Panc1 (cell line): ENCODE data around the gene ACADSB. TPM values are rescaled to one million over a fixed set of nuclear protein-coding genes. Genes with fewer than 3 reads are reported as not detected.

Source experiments
- ATAC-seq: fragments of 200-7000 bp; cut with Tn5 transposase; 2 replicates; pipeline ENCODE4 v1.9.1; 2020; ENCODE audit warnings: mild to moderate bottlenecking, moderate library complexity
- BruUV-seq: library from RNA; stranded (reverse); fragments of 400-500 nt; replicated peaks from 2 replicates; lab custom pipeline; 2021; lab: Mats Ljungman, UMichigan
- CTCF ChIA-PET: fragments of 300-600 bp; sonication (Branson Sonifier 250); formaldehyde crosslinking; loops from one replicate; lab custom pipeline; 2022; ENCODE audit warnings: antibody characterized with exemption; lab: Charles Lee
- POLR2A ChIA-PET: fragments of 300-600 bp; sonication (Branson Sonifier 250); formaldehyde crosslinking; loops from one replicate; lab custom pipeline; 2022; ENCODE audit warnings: antibody characterized with exemption; lab: Charles Lee
- DNase-seq: peaks from one replicate; pipeline ENCODE4 v3.0.0-alpha.2; 2010; ENCODE audit warnings: low read depth, low spot score
- H3K27ac ChIP-seq: 2 replicates; pipeline ENCODE4 v1.5.1; 2011; ENCODE audit warnings: mild to moderate bottlenecking, low read length, inconsistent platforms
- H3K27me3 ChIP-seq: fragments of 200-500 bp; sonication (Bioruptor generic); 2 replicates; pipeline ENCODE4 v1.6.0; 2014; ENCODE audit warnings: low read length, inconsistent platforms; ENCODE audit not compliant: control insufficient read depth, insufficient read depth
- H3K36me3 ChIP-seq: fragments of 200-500 bp; sonication (Bioruptor generic); 2 replicates; pipeline ENCODE4 v1.5.1; 2014; ENCODE audit warnings: inconsistent platforms, mild to moderate bottlenecking, low read length, moderate library complexity; ENCODE audit not compliant: control insufficient read depth, insufficient read depth
- H3K4me1 ChIP-seq: 2 replicates; pipeline ENCODE4 v1.5.1; 2011; ENCODE audit warnings: inconsistent platforms, mild to moderate bottlenecking, low read length, moderate library complexity; ENCODE audit not compliant: control insufficient read depth, insufficient read depth
- H3K4me3 ChIP-seq, 2 experiments: 2 replicates each; pipeline ENCODE4 v1.5.1; 2011 to 2012; ENCODE audit warnings: low read depth in 2 of 2, low read length in 2 of 2, mild to moderate bottlenecking in 2 of 2, inconsistent platforms in 1 of 2, moderate library complexity in 1 of 2
- H3K9me3 ChIP-seq: fragments of 200-500 bp; sonication (Bioruptor generic); 2 replicates; pipeline ENCODE4 v1.5.1; 2014; ENCODE audit warnings: low read depth, mild to moderate bottlenecking, inconsistent platforms, low read length, moderate library complexity; ENCODE audit not compliant: control insufficient read depth, insufficient read depth
- CTCF ChIP-seq: fragments of 450-650 bp; IDR thresholded peaks from 2 replicates; pipeline ENCODE4 v1.5.1; 2017; ENCODE audit warnings: mild to moderate bottlenecking
- POLR2AphosphoS5 ChIP-seq: IDR thresholded peaks from 2 replicates; pipeline ENCODE4 v1.6.1; 2012; ENCODE audit warnings: mild to moderate bottlenecking, low read depth, low read length, moderate library complexity
- REST ChIP-seq, 2 experiments: IDR thresholded peaks; 2 replicates each; pipeline ENCODE4 v1.6.1; 2011 to 2012; ENCODE audit warnings: low read depth in 2 of 2, control low read depth in 1 of 2, low read length in 1 of 2, mild to moderate bottlenecking in 1 of 2, moderate library complexity in 1 of 2; ENCODE audit not compliant: insufficient read depth in 1 of 2
- SIN3A ChIP-seq: IDR thresholded peaks from 2 replicates; pipeline ENCODE4 v1.6.1; 2012; ENCODE audit warnings: low read depth, mild to moderate bottlenecking, low read length, moderate library complexity, borderline replicate concordance; ENCODE audit not compliant: insufficient read depth
- TCF7L2 ChIP-seq: IDR thresholded peaks from 2 replicates; pipeline ENCODE4 v1.6.1; 2011; ENCODE audit warnings: mild to moderate bottlenecking, low read depth, low read length, inconsistent platforms
- in situ Hi-C: cut with HindIII; loops from 2 replicates; pipeline ENCODE4 v1.10.0; 2016; ENCODE audit warnings: low sequenced_read_pairs, low pct_unique_long_range_greater_than_20kb
- intact Hi-C: fragments of 100-400 bp; cut with micrococcal nuclease; formaldehyde crosslinking; loops from one replicate; pipeline ENCODE4 v1.10.0; 2022; ENCODE audit not compliant: unreplicated experiment
- total RNA-seq: library from RNA; stranded (reverse); gene quantifications from one replicate; pipeline ENCODE4 v1.2.1, GENCODE V29; 2021; ENCODE audit not compliant: unreplicated experiment

ACADSB gene
- total RNA-seq, 1 experiment from 2014 or later: 19.2 TPM

- ATAC-seq (no peak), DNase-seq (no peak)
- Histone ChIP-seq H3K4me3 (no peak overlapping the region), H3K36me3 (no peaks in the 10 kb centered on the region), H3K4me1 (no peaks in the 10 kb centered on the region), H3K9me3 (no peaks in the 10 kb centered on the region), H3K27ac (no peak overlapping the region), H3K27me3 (no peaks in the 10 kb centered on the region; the same call in 1 of the 2 replicates)
- POLR2A ChIA-PET: no interaction called here
- in situ Hi-C loops: no loop called here
- BruUV-seq: no TSS peak
- TF ChIP-seq SIN3A (no peak), CTCF (no peak), TCF7L2 (no peak), REST (IDR thresholded peaks at IDR 0.05; ENCODE audit: insufficient read depth in 1 of 2, low read depth in 2 of 2, low read length in 1 of 2) (no peak), POLR2AphosphoS5 (no peak)
- CTCF ChIA-PET: no interaction called here
- intact Hi-C loops: no loop called here
These were observed 77.5 kb downstream of the ACADSB start for GRCh38 chr10:123086281-123086680.

- no peak for TF ChIP-seq POLR2AphosphoS5
- no peak for TF ChIP-seq TCF7L2
- TF ChIP-seq CTCF: no peak
- TF ChIP-seq REST (IDR thresholded peaks at IDR 0.05; ENCODE audit: insufficient read depth in 1 of 2, low read depth in 2 of 2, low read length in 1 of 2): no peak
- TF ChIP-seq SIN3A: no peak
- ChIA-PET CTCF (no interaction called here), POLR2A (no interaction called here)
- no TSS peak for BruUV-seq
- in situ Hi-C loops: no loop called here
- intact Hi-C loops: no loop called here
- no peaks in the 10 kb centered on the region for H3K4me1 ChIP-seq
- no peak overlapping the region for H3K27ac ChIP-seq
- no peak for ATAC-seq
- no peaks in the 10 kb centered on the region for H3K9me3 ChIP-seq
- H3K4me3 ChIP-seq: no peak overlapping the region
- no peak for DNase-seq
- H3K27me3 ChIP-seq: no peaks in the 10 kb centered on the region; the same call in 1 of the 2 replicates
- no peaks in the 10 kb centered on the region for H3K36me3 ChIP-seq
These were observed 78.5 kb downstream of the ACADSB start for GRCh38 chr10:123087348-123087747.
